Measurements from ENCODE around the gene DMKN.

GRCh38 chr19:35519291-35519690 lies 5.8 kb upstream of the DMKN start:
- no peak for TF ChIP-seq CEBPB (IDR thresholded peaks at IDR 0.05; ENCODE audit: low read depth, low read length)
- no peak for TF ChIP-seq EP300 (IDR thresholded peaks at IDR 0.05; ENCODE audit: borderline replicate concordance in 1 of 2, low read depth in 2 of 2, low read length in 2 of 2)

All from H1 (cell line).